ENCODE data around the gene KRTAP24-1.

DNA sequence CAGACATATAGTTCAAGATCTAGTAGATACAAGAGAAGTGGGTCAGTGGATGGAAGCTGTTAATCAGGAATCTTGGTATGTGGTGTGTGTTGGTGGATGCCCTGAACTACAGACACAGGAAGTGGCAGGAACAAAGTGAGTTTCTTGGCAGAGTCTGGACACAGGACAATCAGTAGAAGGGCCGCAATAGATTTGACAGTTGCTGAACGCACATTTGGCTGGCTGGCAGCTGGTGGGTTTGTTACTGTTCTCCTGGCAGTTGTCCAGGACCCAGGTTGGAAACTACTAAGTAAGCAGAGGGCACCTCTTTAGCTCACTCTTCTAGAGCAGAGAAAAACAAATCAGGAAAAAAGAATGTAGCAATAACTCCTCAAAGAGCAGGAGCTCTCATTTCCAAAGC lies 24.1 kb upstream of the KRTAP24-1 start:
- TF ChIP-seq, protein P1, sequence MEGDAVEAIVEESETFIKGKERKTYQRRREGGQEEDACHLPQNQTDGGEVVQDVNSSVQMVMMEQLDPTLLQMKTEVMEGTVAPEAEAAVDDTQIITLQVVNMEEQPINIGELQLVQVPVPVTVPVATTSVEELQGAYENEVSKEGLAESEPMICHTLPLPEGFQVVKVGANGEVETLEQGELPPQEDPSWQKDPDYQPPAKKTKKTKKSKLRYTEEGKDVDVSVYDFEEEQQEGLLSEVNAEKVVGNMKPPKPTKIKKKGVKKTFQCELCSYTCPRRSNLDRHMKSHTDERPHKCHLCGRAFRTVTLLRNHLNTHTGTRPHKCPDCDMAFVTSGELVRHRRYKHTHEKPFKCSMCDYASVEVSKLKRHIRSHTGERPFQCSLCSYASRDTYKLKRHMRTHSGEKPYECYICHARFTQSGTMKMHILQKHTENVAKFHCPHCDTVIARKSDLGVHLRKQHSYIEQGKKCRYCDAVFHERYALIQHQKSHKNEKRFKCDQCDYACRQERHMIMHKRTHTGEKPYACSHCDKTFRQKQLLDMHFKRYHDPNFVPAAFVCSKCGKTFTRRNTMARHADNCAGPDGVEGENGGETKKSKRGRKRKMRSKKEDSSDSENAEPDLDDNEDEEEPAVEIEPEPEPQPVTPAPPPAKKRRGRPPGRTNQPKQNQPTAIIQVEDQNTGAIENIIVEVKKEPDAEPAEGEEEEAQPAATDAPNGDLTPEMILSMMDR (IDR thresholded peaks at IDR 0.05) = no peak
- TF ChIP-seq POLR2A (IDR thresholded peaks at IDR 0.05) (no peak), POLR2AphosphoS5 (IDR thresholded peaks at IDR 0.05; ENCODE audit: insufficient read depth in 1 of 2, low read depth in 1 of 2) (no peak)

All from vagina (tissue), 2 donors.